ENCODE data around the gene SLC10A7. TPM values are rescaled to one million over a fixed set of nuclear protein-coding genes. Genes with fewer than 3 reads are reported as not detected.

SLC10A7 gene
- total and polyA plus RNA-seq, 2 donors (not counting 1 experiment from before 2014, with no cell fraction given): 5.7 to 18.3 TPM

DNA sequence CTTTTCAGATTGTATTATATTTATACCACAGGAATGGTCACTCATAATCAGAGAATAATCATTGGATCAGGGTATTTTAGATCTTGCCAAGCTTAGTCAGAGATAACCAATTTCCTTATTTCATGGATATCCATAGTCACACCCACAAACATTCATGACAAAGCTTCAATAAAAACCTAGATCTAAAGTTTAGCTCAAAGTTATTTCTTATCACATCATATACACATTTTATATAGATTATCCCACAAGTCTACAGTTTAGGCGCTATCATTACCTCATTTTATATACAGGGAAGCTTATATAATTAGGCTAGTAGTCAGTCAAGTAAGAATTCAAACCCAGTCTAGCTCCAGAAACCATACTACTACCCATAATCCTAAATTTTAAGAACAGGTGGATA, 82.3 kb downstream of the SLC10A7 start:
- H3K4me2 ChIP-seq (replicated peaks; ENCODE audit: low read depth, low read length, poor library complexity, severe bottlenecking): no peak overlapping the region
- ATAC-seq (ENCODE audit: low read depth): no peak
- no peaks in the 10 kb centered on the region for H3K4me1 Mint-ChIP-seq
- TF ChIP-seq EZH2 (IDR thresholded peaks at IDR 0.05; ENCODE audit: borderline replicate concordance, insufficient read depth, low read depth, low read length, poor library complexity, severe bottlenecking): no peak
- TF ChIP-seq, protein P1, sequence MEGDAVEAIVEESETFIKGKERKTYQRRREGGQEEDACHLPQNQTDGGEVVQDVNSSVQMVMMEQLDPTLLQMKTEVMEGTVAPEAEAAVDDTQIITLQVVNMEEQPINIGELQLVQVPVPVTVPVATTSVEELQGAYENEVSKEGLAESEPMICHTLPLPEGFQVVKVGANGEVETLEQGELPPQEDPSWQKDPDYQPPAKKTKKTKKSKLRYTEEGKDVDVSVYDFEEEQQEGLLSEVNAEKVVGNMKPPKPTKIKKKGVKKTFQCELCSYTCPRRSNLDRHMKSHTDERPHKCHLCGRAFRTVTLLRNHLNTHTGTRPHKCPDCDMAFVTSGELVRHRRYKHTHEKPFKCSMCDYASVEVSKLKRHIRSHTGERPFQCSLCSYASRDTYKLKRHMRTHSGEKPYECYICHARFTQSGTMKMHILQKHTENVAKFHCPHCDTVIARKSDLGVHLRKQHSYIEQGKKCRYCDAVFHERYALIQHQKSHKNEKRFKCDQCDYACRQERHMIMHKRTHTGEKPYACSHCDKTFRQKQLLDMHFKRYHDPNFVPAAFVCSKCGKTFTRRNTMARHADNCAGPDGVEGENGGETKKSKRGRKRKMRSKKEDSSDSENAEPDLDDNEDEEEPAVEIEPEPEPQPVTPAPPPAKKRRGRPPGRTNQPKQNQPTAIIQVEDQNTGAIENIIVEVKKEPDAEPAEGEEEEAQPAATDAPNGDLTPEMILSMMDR (IDR thresholded peaks at IDR 0.05): no peak
- H3K4me3 ChIP-seq (ENCODE audit: control extremely low read depth in 1 of 5, extremely low read depth in 1 of 5, insufficient read depth in 1 of 5, low read depth in 2 of 5, low read length in 4 of 5): no peak overlapping the region
- no peaks in the 10 kb centered on the region for H3K9me3 Mint-ChIP-seq (ENCODE audit: insufficient read depth)
- DNase-seq: no peak
- WGBS (ENCODE audit: insufficient coverage): no CpG with 5 or more reads among the region's 1 CpG
- H2AFZ ChIP-seq (ENCODE audit: insufficient read depth, low read depth, low read length, poor library complexity, severe bottlenecking): no peak overlapping the region
- no peaks in the 10 kb centered on the region for H3K27me3 Mint-ChIP-seq
- no peak overlapping the region for H3K4me3 Mint-ChIP-seq
- no peaks in the 10 kb centered on the region for H3K27me3 ChIP-seq (replicated peaks in 1 of 4; ENCODE audit: control extremely low read depth in 1 of 4, control insufficient read depth in 3 of 4, insufficient read depth in 4 of 4, low read length in 3 of 4)
- ChIA-PET POLR2A (no interaction called here), CTCF (no interaction called here)
- H4K20me1 ChIP-seq (ENCODE audit: control insufficient read depth, insufficient read depth, low read length, poor library complexity, severe bottlenecking): no peaks in the 10 kb centered on the region
- no peak overlapping the region for H3K27ac ChIP-seq (ENCODE audit: low read length in 2 of 2)
- intact Hi-C loops (cut with micrococcal nuclease): no loop called here
- peaks cover 0 to 3% of the 10 kb centered on the region in 2 experiments for H3K36me3 ChIP-seq (replicated peaks in 1 of 2; ENCODE audit: control extremely low read depth in 1 of 2, control insufficient read depth in 1 of 2, extremely low read depth in 1 of 2, insufficient read depth in 2 of 2, low read length in 1 of 2)
- no peaks in the 10 kb centered on the region for H3K4me1 ChIP-seq (ENCODE audit: control insufficient read depth in 2 of 2, insufficient read depth in 2 of 2, low read length in 2 of 2)
- H3K27ac Mint-ChIP-seq: no peak overlapping the region
- no peaks in the 10 kb centered on the region for H3K79me2 ChIP-seq (ENCODE audit: control insufficient read depth, insufficient read depth, low read length)
- no peak overlapping the region for H3K9ac ChIP-seq (ENCODE audit: low read length)
- no peaks in the 10 kb centered on the region for H3K9me3 ChIP-seq (ENCODE audit: control extremely low read depth in 1 of 3, control insufficient read depth in 2 of 3, insufficient read depth in 1 of 3, low read length in 2 of 3)

DNA sequence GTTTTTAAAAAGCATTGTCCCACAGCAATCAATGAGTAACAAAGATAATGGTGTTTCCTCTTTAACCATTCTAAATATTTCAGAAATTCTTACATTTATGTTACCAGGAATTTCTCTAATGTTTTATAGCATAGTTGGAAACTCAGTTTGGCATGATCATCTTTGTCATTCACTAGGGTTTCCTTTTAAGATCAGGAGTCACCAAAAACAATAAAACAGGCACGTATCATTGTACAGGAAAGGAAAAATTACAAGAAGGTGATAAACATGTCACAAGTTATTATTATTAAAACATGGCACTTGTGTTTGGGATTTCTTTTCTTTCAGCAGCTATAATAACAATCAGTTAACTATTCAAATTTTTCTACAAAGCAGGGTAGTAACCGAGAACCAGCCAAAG, 84.0 kb downstream of the SLC10A7 start:
- H2AFZ ChIP-seq (ENCODE audit: insufficient read depth, low read depth, low read length, poor library complexity, severe bottlenecking): no peak overlapping the region
- H3K27me3 ChIP-seq (replicated peaks in 1 of 4; ENCODE audit: control extremely low read depth in 1 of 4, control insufficient read depth in 3 of 4, insufficient read depth in 4 of 4, low read length in 3 of 4): no peaks in the 10 kb centered on the region
- no peaks in the 10 kb centered on the region for H3K4me1 ChIP-seq (ENCODE audit: control insufficient read depth in 2 of 2, insufficient read depth in 2 of 2, low read length in 2 of 2)
- WGBS (ENCODE audit: insufficient coverage): no CpG with 5 or more reads among the region's 2 CpGs
- intact Hi-C loops (cut with micrococcal nuclease): no loop called here
- H3K9me3 Mint-ChIP-seq (ENCODE audit: insufficient read depth): no peaks in the 10 kb centered on the region
- H3K27me3 Mint-ChIP-seq: no peaks in the 10 kb centered on the region
- no peak overlapping the region for H3K4me3 Mint-ChIP-seq
- no peak for TF ChIP-seq EZH2 (IDR thresholded peaks at IDR 0.05; ENCODE audit: borderline replicate concordance, insufficient read depth, low read depth, low read length, poor library complexity, severe bottlenecking)
- TF ChIP-seq, protein P1 (IDR thresholded peaks at IDR 0.05): no peak
- no peak overlapping the region for H3K27ac ChIP-seq (ENCODE audit: low read length in 2 of 2)
- peaks cover 0 to 3% of the 10 kb centered on the region in 2 experiments for H3K36me3 ChIP-seq (replicated peaks in 1 of 2; ENCODE audit: control extremely low read depth in 1 of 2, control insufficient read depth in 1 of 2, extremely low read depth in 1 of 2, insufficient read depth in 2 of 2, low read length in 1 of 2)
- CTCF ChIA-PET: no interaction called here
- H3K27ac Mint-ChIP-seq: no peak overlapping the region
- H3K4me1 Mint-ChIP-seq: no peaks in the 10 kb centered on the region
- no peaks in the 10 kb centered on the region for H3K9me3 ChIP-seq (ENCODE audit: control extremely low read depth in 1 of 3, control insufficient read depth in 2 of 3, insufficient read depth in 1 of 3, low read length in 2 of 3)
- H3K4me3 ChIP-seq (ENCODE audit: control extremely low read depth in 1 of 5, extremely low read depth in 1 of 5, insufficient read depth in 1 of 5, low read depth in 2 of 5, low read length in 4 of 5): no peak overlapping the region
- POLR2A ChIA-PET: no interaction called here
- no peak overlapping the region for H3K9ac ChIP-seq (ENCODE audit: low read length)
- H3K79me2 ChIP-seq (ENCODE audit: control insufficient read depth, insufficient read depth, low read length): no peaks in the 10 kb centered on the region
- DNase-seq (no peak), ATAC-seq (ENCODE audit: low read depth) (no peak)
- H4K20me1 ChIP-seq (ENCODE audit: control insufficient read depth, insufficient read depth, low read length, poor library complexity, severe bottlenecking): no peaks in the 10 kb centered on the region
- no peak overlapping the region for H3K4me2 ChIP-seq (replicated peaks; ENCODE audit: low read depth, low read length, poor library complexity, severe bottlenecking)

Measured in B cell (primary cell).